ENCODE measurements around the gene L3MBTL4. TPM values are rescaled to one million over a fixed set of nuclear protein-coding genes. Genes with fewer than 3 reads are reported as not detected.

The L3MBTL4 gene
- total and polyA plus RNA-seq, 2 experiments from 2014 or later: 4.1 to 14.1 TPM

GRCh38 chr18:6096730-6097129 lies 318.0 kb downstream of the L3MBTL4 start:
- Histone ChIP-seq H3K79me2 (no peaks in the 10 kb centered on the region), H3K9me2 (replicated peaks; ENCODE audit: insufficient read depth) (no peaks in the 10 kb centered on the region), H3K4me3 (no peak overlapping the region), H3K4me2 (no peak overlapping the region), H3K36me3 (replicated peaks; ENCODE audit: insufficient read depth, low read depth) (no peaks in the 10 kb centered on the region), H3K4me1 (ENCODE audit: insufficient read depth) (no peaks in the 10 kb centered on the region), H2AFZ (no peak overlapping the region), H3K9me3 (ENCODE audit: low read depth) (no peaks in the 10 kb centered on the region), H3K27ac (no peak overlapping the region), H4K20me1 (ENCODE audit: insufficient read depth, poor library complexity, severe bottlenecking) (no peaks in the 10 kb centered on the region), H3K27me3 (no peaks in the 10 kb centered on the region)
- TF ChIP-seq EZH2phosphoT487 (IDR thresholded peaks at IDR 0.05; ENCODE audit: low read depth, severe bottlenecking, unreplicated experiment) (no peak), EZH2 (IDR thresholded peaks at IDR 0.05; ENCODE audit: borderline replicate concordance) (no peak)
- TF ChIP-seq, protein P1, sequence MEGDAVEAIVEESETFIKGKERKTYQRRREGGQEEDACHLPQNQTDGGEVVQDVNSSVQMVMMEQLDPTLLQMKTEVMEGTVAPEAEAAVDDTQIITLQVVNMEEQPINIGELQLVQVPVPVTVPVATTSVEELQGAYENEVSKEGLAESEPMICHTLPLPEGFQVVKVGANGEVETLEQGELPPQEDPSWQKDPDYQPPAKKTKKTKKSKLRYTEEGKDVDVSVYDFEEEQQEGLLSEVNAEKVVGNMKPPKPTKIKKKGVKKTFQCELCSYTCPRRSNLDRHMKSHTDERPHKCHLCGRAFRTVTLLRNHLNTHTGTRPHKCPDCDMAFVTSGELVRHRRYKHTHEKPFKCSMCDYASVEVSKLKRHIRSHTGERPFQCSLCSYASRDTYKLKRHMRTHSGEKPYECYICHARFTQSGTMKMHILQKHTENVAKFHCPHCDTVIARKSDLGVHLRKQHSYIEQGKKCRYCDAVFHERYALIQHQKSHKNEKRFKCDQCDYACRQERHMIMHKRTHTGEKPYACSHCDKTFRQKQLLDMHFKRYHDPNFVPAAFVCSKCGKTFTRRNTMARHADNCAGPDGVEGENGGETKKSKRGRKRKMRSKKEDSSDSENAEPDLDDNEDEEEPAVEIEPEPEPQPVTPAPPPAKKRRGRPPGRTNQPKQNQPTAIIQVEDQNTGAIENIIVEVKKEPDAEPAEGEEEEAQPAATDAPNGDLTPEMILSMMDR (IDR thresholded peaks at IDR 0.05; ENCODE audit: poor library complexity): no peak
- no peak for DNase-seq (ENCODE audit: low spot score)

DNA sequence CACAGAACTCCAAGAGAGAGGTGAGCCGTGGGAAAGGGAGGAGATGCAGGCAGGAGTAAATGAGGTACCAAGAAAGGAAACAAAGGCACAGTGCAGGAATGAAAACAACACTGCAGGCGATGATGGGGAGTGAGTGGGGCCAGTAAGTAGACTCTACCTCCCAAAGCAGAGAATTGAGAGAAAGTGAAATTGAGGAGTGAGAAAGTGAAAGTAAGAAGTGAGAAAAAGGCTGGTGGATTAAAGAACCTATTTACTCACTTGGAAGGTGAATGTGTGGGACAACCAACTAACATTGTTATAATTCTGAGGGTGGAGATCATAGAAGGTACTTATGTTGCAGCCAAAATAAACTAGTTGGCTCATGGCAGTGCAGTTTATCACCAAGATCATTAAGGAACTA lies 326.3 kb downstream of the L3MBTL4 start:
- 83% methylated on average over 2 of the region's 2 CpGs for WGBS (ENCODE audit: low lambda C conversion rate, missing lambda C conversion rate)
- Histone ChIP-seq H3K27me3 (no peaks in the 10 kb centered on the region), H3K9me3 (ENCODE audit: low read depth) (no peaks in the 10 kb centered on the region), H2AFZ (no peak overlapping the region), H3K4me3 (no peak overlapping the region), H3K4me1 (ENCODE audit: insufficient read depth) (no peaks in the 10 kb centered on the region), H3K4me2 (no peak overlapping the region), H3K27ac (no peak overlapping the region), H3K79me2 (no peaks in the 10 kb centered on the region), H3K9me2 (replicated peaks; ENCODE audit: insufficient read depth) (no peaks in the 10 kb centered on the region), H4K20me1 (ENCODE audit: insufficient read depth, poor library complexity, severe bottlenecking) (no peaks in the 10 kb centered on the region), H3K36me3 (replicated peaks; ENCODE audit: insufficient read depth, low read depth) (no peaks in the 10 kb centered on the region)
- no peak for TF ChIP-seq EZH2phosphoT487 (IDR thresholded peaks at IDR 0.05; ENCODE audit: low read depth, severe bottlenecking, unreplicated experiment)
- TF ChIP-seq, protein P1 (IDR thresholded peaks at IDR 0.05; ENCODE audit: poor library complexity): no peak
- TF ChIP-seq EZH2 (IDR thresholded peaks at IDR 0.05; ENCODE audit: borderline replicate concordance): no peak
- DNase-seq (ENCODE audit: low spot score): no peak

DNA sequence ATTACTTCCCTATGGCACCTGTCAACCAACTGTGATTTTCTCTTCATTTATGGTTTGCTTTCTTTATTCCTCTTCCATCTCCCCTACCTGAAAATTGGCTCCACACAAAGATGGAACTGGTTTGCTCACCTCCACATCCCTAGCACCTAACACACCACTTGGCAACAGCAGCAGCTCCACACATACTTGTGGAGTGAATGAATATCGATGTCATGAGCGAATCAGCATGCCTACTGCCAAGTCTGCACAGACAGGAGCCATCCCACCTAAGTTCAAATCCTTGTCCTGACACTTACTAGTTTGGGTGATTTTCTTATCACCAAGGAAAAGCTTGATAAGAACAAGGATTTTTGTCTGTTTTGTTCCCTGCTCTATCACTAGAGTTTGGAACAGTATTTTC lies 328.0 kb downstream of the L3MBTL4 start:
- Histone ChIP-seq H3K36me3 (replicated peaks; ENCODE audit: insufficient read depth, low read depth) (no peaks in the 10 kb centered on the region), H4K20me1 (ENCODE audit: insufficient read depth, poor library complexity, severe bottlenecking) (no peaks in the 10 kb centered on the region), H3K27ac (no peak overlapping the region), H3K9me2 (replicated peaks; ENCODE audit: insufficient read depth) (no peaks in the 10 kb centered on the region), H3K4me3 (no peak overlapping the region), H3K79me2 (no peaks in the 10 kb centered on the region), H3K27me3 (no peaks in the 10 kb centered on the region), H2AFZ (no peak overlapping the region), H3K4me2 (no peak overlapping the region), H3K9me3 (ENCODE audit: low read depth) (no peaks in the 10 kb centered on the region), H3K4me1 (ENCODE audit: insufficient read depth) (no peaks in the 10 kb centered on the region)
- WGBS (ENCODE audit: low lambda C conversion rate, missing lambda C conversion rate): 95% methylated on average over 2 of the region's 2 CpGs
- no peak for DNase-seq (ENCODE audit: low spot score)
- TF ChIP-seq, protein P1 (IDR thresholded peaks at IDR 0.05; ENCODE audit: poor library complexity): no peak
- TF ChIP-seq EZH2 (IDR thresholded peaks at IDR 0.05; ENCODE audit: borderline replicate concordance) (no peak), EZH2phosphoT487 (IDR thresholded peaks at IDR 0.05; ENCODE audit: low read depth, severe bottlenecking, unreplicated experiment) (no peak)

GRCh38 chr18:6079406-6079805 lies 335.3 kb downstream of the L3MBTL4 start:
- H2AFZ ChIP-seq: no peak overlapping the region
- DNase-seq (ENCODE audit: low spot score): no peak
- H3K27ac ChIP-seq: no peak overlapping the region
- no peaks in the 10 kb centered on the region for H3K36me3 ChIP-seq (replicated peaks; ENCODE audit: insufficient read depth, low read depth)
- no peak overlapping the region for H3K4me3 ChIP-seq
- no peaks in the 10 kb centered on the region for H4K20me1 ChIP-seq (ENCODE audit: insufficient read depth, poor library complexity, severe bottlenecking)
- H3K4me1 ChIP-seq (ENCODE audit: insufficient read depth): no peaks in the 10 kb centered on the region
- H3K27me3 ChIP-seq: no peaks in the 10 kb centered on the region
- H3K4me2 ChIP-seq: no peak overlapping the region
- no peaks in the 10 kb centered on the region for H3K79me2 ChIP-seq
- no peaks in the 10 kb centered on the region for H3K9me3 ChIP-seq (ENCODE audit: low read depth)
- 74% methylated on average over 2 of the region's 2 CpGs for WGBS (ENCODE audit: low lambda C conversion rate, missing lambda C conversion rate)
- no peaks in the 10 kb centered on the region for H3K9me2 ChIP-seq (replicated peaks; ENCODE audit: insufficient read depth)
- no peak for TF ChIP-seq EZH2phosphoT487 (IDR thresholded peaks at IDR 0.05; ENCODE audit: low read depth, severe bottlenecking, unreplicated experiment)
- TF ChIP-seq EZH2 (IDR thresholded peaks at IDR 0.05; ENCODE audit: borderline replicate concordance): no peak
- TF ChIP-seq, protein P1 (IDR thresholded peaks at IDR 0.05; ENCODE audit: poor library complexity): no peak

Measured in hepatocyte (in vitro differentiated cells).